ENCODE data around the gene CHST2.

CHST2 gene

DNA sequence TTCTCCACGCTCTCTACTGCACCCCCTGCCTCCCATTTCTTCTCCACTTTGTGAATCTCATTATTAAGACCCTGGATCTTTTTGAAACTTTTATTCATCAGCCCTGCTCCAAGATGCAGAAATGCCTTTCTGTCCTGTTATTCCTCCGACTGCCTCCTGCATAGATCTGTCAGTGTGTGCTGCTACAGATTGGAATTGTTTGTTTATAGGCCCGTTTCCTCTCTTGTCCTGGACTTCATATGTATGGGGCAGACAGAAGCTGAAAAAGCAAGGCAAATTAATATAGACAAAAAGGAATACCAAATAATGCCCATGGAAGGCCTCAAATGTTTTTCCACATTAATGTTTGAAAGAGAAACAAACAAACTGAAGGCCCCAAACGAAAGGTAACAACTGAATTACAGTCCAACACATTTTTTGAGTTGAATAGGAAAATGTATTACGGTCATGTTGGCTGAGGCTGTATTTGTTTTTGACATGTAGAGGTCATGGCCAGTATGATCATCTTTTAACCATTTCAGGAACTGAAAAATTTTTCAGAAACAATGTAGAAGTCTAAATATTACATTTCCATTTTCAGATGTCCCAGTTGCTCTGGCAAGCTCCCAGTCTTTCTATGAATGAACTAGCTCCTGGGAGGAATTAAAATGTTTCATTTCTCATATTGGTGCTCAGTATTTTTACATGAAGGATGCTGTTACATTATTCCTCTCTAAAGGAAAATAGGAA lies 8.8 kb downstream of the CHST2 start:
- in situ Hi-C loops (cut with MboI; ENCODE audit: low sequenced_read_pairs): no loop called here

GRCh38 chr3:143132246-143132980 lies 12.8 kb downstream of the CHST2 start:
- in situ Hi-C loops (cut with MboI; ENCODE audit: low sequenced_read_pairs): no loop called here

GRCh38 chr3:143134471-143134870 lies 14.9 kb downstream of the CHST2 start:
- in situ Hi-C loops (cut with MboI; ENCODE audit: low sequenced_read_pairs): no loop called here

DNA sequence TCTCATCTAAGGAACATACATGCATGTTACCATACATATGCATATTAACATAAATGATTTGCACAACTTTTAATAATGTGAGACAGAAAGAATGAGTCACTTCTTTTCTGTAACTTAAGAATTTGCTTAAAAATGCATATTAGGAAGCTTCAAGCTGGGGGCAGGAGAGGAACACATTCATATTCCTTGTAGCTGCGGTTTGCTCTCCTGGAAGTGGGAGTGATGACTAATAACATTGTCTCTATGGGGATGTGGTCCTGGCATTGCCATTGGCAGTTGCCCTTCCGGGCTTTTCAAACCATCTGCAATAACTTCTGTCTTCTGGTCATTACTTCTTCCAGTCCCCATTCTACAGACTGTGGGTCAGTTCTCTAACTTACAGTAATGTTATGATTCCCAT lies 15.6 kb downstream of the CHST2 start:
- in situ Hi-C loops (cut with MboI; ENCODE audit: low sequenced_read_pairs): no loop called here

GRCh38 chr3:143137435-143138036 lies 18.0 kb downstream of the CHST2 start:
- in situ Hi-C loops (cut with MboI; ENCODE audit: low sequenced_read_pairs): no loop called here

DNA sequence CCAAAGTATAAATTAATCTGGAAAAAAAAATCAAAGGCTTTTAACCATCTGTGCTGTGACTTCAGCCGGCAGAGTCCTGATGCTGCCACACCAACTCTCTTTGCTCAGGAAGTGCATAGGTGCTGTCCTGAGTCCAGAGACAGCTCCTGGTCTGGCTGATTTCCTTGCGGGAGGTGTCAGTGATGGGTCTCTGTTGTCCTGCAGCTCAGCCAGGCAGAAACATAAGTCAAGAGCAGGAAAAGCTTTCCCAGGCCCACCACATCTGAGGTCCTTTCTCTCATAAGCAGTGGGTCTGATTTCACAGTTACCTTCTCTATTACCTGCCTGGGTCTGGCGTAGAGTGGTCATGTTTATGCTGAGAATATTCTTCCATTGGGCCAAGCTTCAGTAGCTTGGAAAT lies 19.4 kb downstream of the CHST2 start:
- in situ Hi-C loops (cut with MboI; ENCODE audit: low sequenced_read_pairs): no loop called here

- in situ Hi-C loops (cut with MboI; ENCODE audit: low sequenced_read_pairs): no loop called here
Observed at GRCh38 chr3:143139762-143140161, 20.2 kb downstream of the CHST2 start.

DNA sequence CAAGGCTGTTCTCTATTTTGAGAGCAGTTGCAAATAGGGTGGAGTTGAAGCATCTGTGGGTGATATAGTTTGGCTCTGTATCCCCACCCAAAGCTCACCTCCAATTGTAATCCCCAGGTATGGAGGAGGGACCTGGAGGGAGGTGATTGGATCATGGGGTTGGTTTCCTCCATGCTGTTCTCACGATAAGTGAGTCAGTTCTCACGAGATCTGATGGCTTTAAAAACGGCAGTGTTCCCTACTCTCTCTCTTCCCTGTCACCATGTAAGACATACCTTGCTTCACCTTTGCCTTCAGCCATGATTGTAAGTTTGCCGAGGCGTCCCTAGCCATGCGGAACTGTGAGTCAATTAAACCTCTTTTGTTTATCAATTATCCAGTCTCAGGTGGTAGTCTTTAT lies 21.0 kb downstream of the CHST2 start:
- in situ Hi-C loops (cut with MboI; ENCODE audit: low sequenced_read_pairs): no loop called here

GRCh38 chr3:143142354-143142753 lies 22.8 kb downstream of the CHST2 start:
- in situ Hi-C loops (cut with MboI; ENCODE audit: low sequenced_read_pairs): no loop called here

- in situ Hi-C loops (cut with MboI; ENCODE audit: low sequenced_read_pairs): no loop called here
Observed at GRCh38 chr3:143145906-143146305, 26.3 kb downstream of the CHST2 start.

DNA sequence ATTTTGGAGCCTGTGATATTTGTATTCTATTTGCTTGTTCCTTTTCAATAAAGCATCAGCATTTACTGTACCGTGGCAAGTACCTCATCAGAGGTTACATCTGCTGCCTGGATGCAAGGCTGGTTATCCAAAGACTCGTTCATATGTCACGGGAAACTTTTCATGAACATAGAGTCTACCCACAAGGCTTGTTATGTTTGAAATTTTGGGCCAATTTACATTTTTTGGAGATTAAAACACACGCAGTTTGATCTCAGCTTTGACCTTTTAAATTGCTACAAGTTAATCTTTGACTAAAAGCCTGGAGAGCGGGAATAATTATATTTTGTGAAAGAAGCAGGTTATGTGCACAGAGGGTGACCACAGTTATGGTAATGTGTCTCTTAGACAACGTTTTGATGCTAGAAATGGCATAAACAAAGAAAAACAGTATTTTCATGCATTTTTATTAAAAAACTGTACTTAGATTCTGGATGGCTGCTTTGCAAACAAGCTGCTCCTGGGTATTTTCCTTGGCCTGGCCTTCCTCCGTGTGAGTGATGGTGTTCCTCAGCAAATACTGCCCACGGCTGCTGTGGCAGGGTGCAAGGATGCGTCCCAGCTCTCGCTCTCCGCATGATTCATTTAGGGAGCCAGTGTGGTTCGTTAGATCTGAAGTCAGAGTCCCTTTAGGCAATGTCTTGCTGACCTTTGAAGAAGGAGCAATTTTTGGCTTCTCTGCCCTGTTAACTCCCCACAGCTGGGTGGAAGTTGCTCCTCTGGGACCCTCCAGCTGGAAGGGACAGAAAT lies 27.1 kb downstream of the CHST2 start:
- in situ Hi-C loops (cut with MboI; ENCODE audit: low sequenced_read_pairs): no loop called here

- in situ Hi-C loops (cut with MboI; ENCODE audit: low sequenced_read_pairs): no loop called here
Observed at GRCh38 chr3:143147707-143148106, 28.1 kb downstream of the CHST2 start.

DNA sequence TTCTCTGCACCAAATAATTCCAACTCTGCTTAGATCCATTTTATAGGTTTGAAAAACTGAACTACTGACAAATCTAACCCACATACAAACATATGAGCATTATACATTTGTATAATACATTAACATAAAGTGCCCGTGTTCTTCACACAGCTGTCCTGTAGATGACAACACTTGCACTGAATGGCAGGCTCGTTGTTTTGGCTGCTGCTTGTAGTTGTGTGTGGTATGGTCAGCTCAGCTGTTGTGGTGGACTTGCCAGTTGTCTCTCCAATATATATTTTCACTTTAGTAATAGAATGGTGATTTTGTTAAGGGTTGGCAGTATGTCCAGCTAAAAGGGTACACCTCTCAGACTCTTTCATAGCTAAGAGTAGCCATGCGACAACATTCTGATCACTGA lies 30.5 kb downstream of the CHST2 start:
- in situ Hi-C loops (cut with MboI; ENCODE audit: low sequenced_read_pairs): no loop called here

DNA sequence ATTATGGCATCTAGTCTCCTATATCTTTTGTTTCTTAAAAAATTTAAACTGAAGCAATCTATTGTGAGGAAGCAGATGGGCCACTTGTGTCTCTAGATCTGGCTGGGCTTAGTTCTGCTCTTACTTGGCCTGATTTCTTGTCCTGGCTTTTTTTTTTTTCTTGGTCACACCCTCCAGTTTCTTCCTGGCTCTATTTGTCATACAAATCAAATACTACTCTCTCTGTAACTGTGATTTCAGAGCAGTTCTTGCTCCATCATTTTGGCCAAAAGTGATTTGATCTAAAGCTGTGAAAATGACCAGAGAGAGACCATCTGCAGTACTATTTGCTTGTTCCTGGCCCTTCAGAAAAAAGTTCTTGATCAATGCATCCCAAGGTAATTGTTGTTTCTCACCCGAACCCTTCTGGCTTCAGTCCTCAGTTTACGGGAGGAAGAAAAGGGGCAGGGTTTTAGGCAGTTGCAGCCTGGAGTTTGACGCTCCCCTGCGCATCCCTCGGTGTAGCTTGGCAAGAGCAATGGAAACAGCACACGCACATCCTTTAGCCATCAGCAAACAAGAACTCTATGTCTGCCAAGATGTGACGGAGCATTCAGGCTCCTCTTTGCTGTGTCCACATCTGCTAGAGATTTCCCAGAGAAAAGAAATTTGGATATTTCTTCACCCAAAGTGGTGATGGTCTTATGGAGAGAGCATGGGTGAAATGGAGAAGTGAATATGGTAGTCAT lies 31.6 kb downstream of the CHST2 start:
- in situ Hi-C loops (cut with MboI; ENCODE audit: low sequenced_read_pairs): no loop called here

GRCh38 chr3:143152043-143152442 lies 32.5 kb downstream of the CHST2 start:
- in situ Hi-C loops (cut with MboI; ENCODE audit: low sequenced_read_pairs): no loop called here

DNA sequence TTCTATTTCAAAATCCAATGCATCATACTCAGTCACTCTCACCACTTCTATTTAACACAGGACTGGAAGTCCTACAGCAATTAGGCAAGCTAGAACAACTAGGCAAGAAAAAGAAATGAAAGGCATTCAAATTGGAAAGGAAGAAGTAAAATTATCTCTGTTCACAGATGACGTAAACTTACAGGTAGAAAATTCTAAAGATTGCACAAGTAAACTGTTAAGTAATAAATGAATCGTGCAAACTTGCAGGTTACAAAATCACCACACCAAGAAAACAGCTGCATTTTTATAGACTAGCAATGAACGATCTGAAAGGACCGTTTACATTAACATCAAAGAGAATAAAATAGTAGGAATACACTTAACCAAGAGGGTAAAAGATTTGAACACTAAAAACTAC lies 36.2 kb downstream of the CHST2 start:
- in situ Hi-C loops (cut with MboI; ENCODE audit: low sequenced_read_pairs): no loop called here

DNA sequence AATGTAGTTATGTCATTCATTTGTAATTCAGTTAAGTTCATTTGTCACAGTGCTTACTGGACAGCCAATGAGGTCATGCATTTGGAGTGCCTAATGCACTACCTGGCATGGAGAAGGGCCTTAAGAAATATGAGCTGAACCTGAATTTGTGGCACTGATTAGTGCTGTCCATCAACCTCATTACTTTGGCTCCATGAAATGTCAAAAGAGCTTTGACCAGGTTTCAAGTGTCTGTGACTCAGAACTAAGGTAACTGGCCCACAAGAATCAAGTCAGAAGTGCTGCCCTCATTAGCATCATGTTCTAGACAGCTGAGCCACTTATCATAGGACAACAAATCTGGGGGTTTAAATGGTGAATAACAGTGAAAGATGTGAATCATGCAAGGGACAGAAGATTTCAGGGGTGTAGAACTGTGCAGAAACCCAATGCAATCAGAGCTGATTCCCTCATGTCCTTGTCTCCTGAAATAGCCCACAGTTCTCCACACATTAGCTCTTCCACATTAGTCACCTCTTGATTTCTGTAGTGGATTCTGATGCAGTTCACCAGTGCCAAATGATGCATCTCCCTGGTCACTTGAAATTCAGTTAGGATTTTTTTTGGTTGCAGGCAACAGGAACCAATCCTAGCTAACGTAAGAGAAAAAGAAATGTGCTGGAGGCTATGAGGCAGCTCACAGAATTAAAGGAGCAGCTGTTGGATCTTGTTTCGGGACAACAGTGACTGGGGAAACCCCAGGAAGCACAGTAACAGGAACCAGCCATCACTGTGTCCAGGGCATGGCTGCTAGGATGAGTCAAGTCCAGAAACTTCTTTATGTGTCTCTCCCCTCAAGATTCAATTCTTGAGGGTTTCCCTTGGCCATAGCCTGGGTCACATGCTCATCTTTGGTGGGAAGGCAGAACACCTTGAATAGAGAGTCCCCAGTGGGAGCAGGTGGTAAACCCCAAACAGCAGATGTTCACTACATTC lies 38.7 kb downstream of the CHST2 start:
- in situ Hi-C loops (cut with MboI; ENCODE audit: low sequenced_read_pairs): no loop called here

- in situ Hi-C loops (cut with MboI; ENCODE audit: low sequenced_read_pairs): no loop called here
Observed at GRCh38 chr3:143160437-143160836, 40.9 kb downstream of the CHST2 start.

DNA sequence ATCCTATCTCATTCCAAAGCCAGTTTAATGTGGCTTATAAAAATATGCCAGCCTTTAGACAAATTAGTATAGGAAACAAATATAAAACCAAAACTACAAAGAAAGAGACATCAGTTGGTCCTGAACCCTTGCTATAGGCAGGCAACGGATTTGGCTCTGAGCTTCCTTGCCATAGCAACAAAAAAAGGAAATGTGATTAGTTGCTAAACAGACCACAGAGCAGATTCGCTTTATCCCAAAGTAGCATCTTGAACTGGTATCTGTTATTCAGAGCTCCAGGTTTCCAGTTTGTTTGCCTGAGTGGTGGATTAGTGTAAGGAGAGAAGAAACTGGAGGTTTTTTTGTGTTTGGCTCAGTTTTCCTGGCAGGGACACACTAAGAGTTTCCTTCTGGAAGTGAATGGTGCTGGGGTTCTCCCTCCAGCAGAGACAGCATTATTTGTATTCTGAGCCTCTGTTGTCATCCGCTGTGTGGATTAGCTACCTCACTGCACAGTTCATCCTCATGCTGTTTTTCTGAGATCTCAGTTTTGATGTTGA lies 44.1 kb downstream of the CHST2 start:
- in situ Hi-C loops (cut with MboI; ENCODE audit: low sequenced_read_pairs): no loop called here
